ENCODE data around the gene ZFAND3. TPM values are rescaled to one million over a fixed set of nuclear protein-coding genes. Genes with fewer than 3 reads are reported as not detected.

Gene ZFAND3
- polyA plus RNA-seq, 1 donor (not counting 4 experiments of a cell fraction or from before 2014, with no cell fraction given), result 19.6 TPM

GRCh38 chr6:38068854-38069590 lies 249.5 kb downstream of the ZFAND3 start:
- no peak for DNase-seq (ENCODE audit: low read depth, low spot score)
- dilution Hi-C loops (cut with MboI; ENCODE audit: extremely low pct_ligation_motif_present, low sequenced_read_pairs), result no loop called here

GRCh38 chr6:38077488-38078030 lies 258.0 kb downstream of the ZFAND3 start:
- Histone ChIP-seq H2AFZ (ENCODE audit: control insufficient read depth, low read length) (no peak overlapping the region), H4K20me1 (ENCODE audit: control insufficient read depth, extremely low read depth, insufficient read depth, low read length) (no peaks in the 10 kb centered on the region), H3K9me3 (ENCODE audit: control insufficient read depth, low read depth, low read length) (no peaks in the 10 kb centered on the region), H3K9me1 (ENCODE audit: control insufficient read depth, extremely low read depth, insufficient read depth, low read length) (no peaks in the 10 kb centered on the region), H3K9ac (ENCODE audit: control insufficient read depth, extremely low read depth, insufficient read depth, low read length) (no peak overlapping the region), H3K79me2 (ENCODE audit: control insufficient read depth, insufficient read depth, low read length) (peaks cover 5% of the 10 kb centered on the region), H3K27me3 (ENCODE audit: control insufficient read depth, extremely low read depth, insufficient read depth, low read length) (no peaks in the 10 kb centered on the region), H3K4me1 (ENCODE audit: control insufficient read depth, extremely low read depth, insufficient read depth, low read length) (peaks cover 3% of the 10 kb centered on the region), H3K36me3 (ENCODE audit: control insufficient read depth in 2 of 2, extremely low read depth in 1 of 2, insufficient read depth in 2 of 2, low read length in 2 of 2) (peaks cover 0 to 2% of the 10 kb centered on the region in 2 experiments), H3K4me2 (ENCODE audit: control insufficient read depth, extremely low read depth, insufficient read depth, low read depth, low read length) (no peak overlapping the region), H3K27ac (ENCODE audit: control insufficient read depth, insufficient read depth, low read length) (no peak overlapping the region), H3K4me3 (ENCODE audit: control insufficient read depth in 2 of 3, extremely low read depth in 1 of 3, insufficient read depth in 2 of 3, low read depth in 1 of 3, low read length in 3 of 3) (no peak overlapping the region)
- no peak for FAIRE-seq
- no peak for DNase-seq (ENCODE audit: low read depth, low spot score)
- no peak for TF ChIP-seq EZH2 (IDR thresholded peaks at IDR 0.05; ENCODE audit: low read length)
- TF ChIP-seq CTCF (optimal IDR thresholded peaks at IDR 0.05 in 1 of 3, IDR thresholded peaks at IDR 0.05 in 1 of 3, conservative IDR thresholded peaks at IDR 0.05 in 1 of 3; ENCODE audit: extremely low read depth in 1 of 3, insufficient read depth in 2 of 3, low read length in 3 of 3), result no peak
- dilution Hi-C loops (cut with MboI; ENCODE audit: extremely low pct_ligation_motif_present, low sequenced_read_pairs), result no loop called here

More at GRCh38 chr6:38068854-38069590, 249.5 kb downstream of the ZFAND3 start:
- peaks cover 2% of the 10 kb centered on the region for H3K79me2 ChIP-seq (ENCODE audit: control insufficient read depth, insufficient read depth, low read length)
- no peaks in the 10 kb centered on the region for H4K20me1 ChIP-seq (ENCODE audit: control insufficient read depth, extremely low read depth, insufficient read depth, low read length)
- TF ChIP-seq EZH2 (IDR thresholded peaks at IDR 0.05; ENCODE audit: low read length), result no peak
- TF ChIP-seq CTCF (optimal IDR thresholded peaks at IDR 0.05 in 1 of 3, IDR thresholded peaks at IDR 0.05 in 1 of 3, conservative IDR thresholded peaks at IDR 0.05 in 1 of 3; ENCODE audit: extremely low read depth in 1 of 3, insufficient read depth in 2 of 3, low read length in 3 of 3), result no peak
- no peaks in the 10 kb centered on the region for H3K9me1 ChIP-seq (ENCODE audit: control insufficient read depth, extremely low read depth, insufficient read depth, low read length)
- no peak overlapping the region for H3K4me2 ChIP-seq (ENCODE audit: control insufficient read depth, extremely low read depth, insufficient read depth, low read depth, low read length)
- H3K36me3 ChIP-seq (ENCODE audit: control insufficient read depth in 2 of 2, extremely low read depth in 1 of 2, insufficient read depth in 2 of 2, low read length in 2 of 2), result peaks cover 4 to 6% of the 10 kb centered on the region in 2 experiments
- no peak overlapping the region for H2AFZ ChIP-seq (ENCODE audit: control insufficient read depth, low read length)
- H3K4me1 ChIP-seq (ENCODE audit: control insufficient read depth, extremely low read depth, insufficient read depth, low read length), result no peaks in the 10 kb centered on the region
- no peak overlapping the region for H3K27ac ChIP-seq (ENCODE audit: control insufficient read depth, insufficient read depth, low read length)
- FAIRE-seq, result no peak
- H3K4me3 ChIP-seq (ENCODE audit: control insufficient read depth in 2 of 3, extremely low read depth in 1 of 3, insufficient read depth in 2 of 3, low read depth in 1 of 3, low read length in 3 of 3), result no peak overlapping the region
- H3K9ac ChIP-seq (ENCODE audit: control insufficient read depth, extremely low read depth, insufficient read depth, low read length), result no peak overlapping the region
- no peaks in the 10 kb centered on the region for H3K9me3 ChIP-seq (ENCODE audit: control insufficient read depth, low read depth, low read length)
- H3K27me3 ChIP-seq (ENCODE audit: control insufficient read depth, extremely low read depth, insufficient read depth, low read length), result no peaks in the 10 kb centered on the region

Measured in keratinocyte (primary cell).